ENCODE data around the gene KCNT2.

DNA sequence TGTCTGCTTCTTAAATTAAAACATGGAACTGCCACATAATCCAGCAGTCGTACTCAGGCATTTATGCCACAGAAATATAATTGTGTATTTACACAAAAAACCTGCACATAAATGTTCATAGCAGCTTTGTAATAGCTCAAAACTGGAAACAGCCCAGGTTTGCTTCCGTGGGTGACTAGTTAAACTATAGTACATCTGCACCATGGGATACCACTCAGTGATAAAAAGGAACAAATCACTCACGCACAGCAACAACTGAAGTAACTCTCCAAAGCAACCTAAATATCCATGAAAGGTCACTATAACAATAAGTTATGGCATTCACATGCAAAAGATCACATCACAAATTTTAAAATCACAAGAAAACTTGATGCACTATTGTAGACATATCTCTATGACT lies 64.4 kb downstream of the KCNT2 start:
- TF ChIP-seq, protein P1, sequence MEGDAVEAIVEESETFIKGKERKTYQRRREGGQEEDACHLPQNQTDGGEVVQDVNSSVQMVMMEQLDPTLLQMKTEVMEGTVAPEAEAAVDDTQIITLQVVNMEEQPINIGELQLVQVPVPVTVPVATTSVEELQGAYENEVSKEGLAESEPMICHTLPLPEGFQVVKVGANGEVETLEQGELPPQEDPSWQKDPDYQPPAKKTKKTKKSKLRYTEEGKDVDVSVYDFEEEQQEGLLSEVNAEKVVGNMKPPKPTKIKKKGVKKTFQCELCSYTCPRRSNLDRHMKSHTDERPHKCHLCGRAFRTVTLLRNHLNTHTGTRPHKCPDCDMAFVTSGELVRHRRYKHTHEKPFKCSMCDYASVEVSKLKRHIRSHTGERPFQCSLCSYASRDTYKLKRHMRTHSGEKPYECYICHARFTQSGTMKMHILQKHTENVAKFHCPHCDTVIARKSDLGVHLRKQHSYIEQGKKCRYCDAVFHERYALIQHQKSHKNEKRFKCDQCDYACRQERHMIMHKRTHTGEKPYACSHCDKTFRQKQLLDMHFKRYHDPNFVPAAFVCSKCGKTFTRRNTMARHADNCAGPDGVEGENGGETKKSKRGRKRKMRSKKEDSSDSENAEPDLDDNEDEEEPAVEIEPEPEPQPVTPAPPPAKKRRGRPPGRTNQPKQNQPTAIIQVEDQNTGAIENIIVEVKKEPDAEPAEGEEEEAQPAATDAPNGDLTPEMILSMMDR (IDR thresholded peaks at IDR 0.05): no peak
- no peak for TF ChIP-seq POLR2A (IDR thresholded peaks at IDR 0.05)

Measured in Peyer's patch (tissue), 4 donors.